Panc1 (cell line): ENCODE data around the gene LYRM9. TPM values are rescaled to one million over a fixed set of nuclear protein-coding genes. Genes with fewer than 3 reads are reported as not detected.

Experiments used
- ATAC-seq: fragments of 200-7000 bp; cut with Tn5 transposase; 2 replicates; pipeline ENCODE4 v1.9.1; 2020; ENCODE audit warnings: mild to moderate bottlenecking, moderate library complexity
- BruUV-seq: library from RNA; stranded (reverse); fragments of 400-500 nt; replicated peaks from 2 replicates; lab custom pipeline; 2021; lab: Mats Ljungman, UMichigan
- CTCF ChIA-PET: fragments of 300-600 bp; sonication (Branson Sonifier 250); formaldehyde crosslinking; loops from one replicate; lab custom pipeline; 2022; ENCODE audit warnings: antibody characterized with exemption; lab: Charles Lee
- POLR2A ChIA-PET: fragments of 300-600 bp; sonication (Branson Sonifier 250); formaldehyde crosslinking; loops from one replicate; lab custom pipeline; 2022; ENCODE audit warnings: antibody characterized with exemption; lab: Charles Lee
- DNase-seq: peaks from one replicate; pipeline ENCODE4 v3.0.0-alpha.2; 2010; ENCODE audit warnings: low read depth, low spot score
- H3K27ac ChIP-seq: 2 replicates; pipeline ENCODE4 v1.5.1; 2011; ENCODE audit warnings: mild to moderate bottlenecking, low read length, inconsistent platforms
- H3K27me3 ChIP-seq: fragments of 200-500 bp; sonication (Bioruptor generic); 2 replicates; pipeline ENCODE4 v1.6.0; 2014; ENCODE audit warnings: low read length, inconsistent platforms; ENCODE audit not compliant: control insufficient read depth, insufficient read depth
- H3K36me3 ChIP-seq: fragments of 200-500 bp; sonication (Bioruptor generic); 2 replicates; pipeline ENCODE4 v1.5.1; 2014; ENCODE audit warnings: inconsistent platforms, mild to moderate bottlenecking, low read length, moderate library complexity; ENCODE audit not compliant: control insufficient read depth, insufficient read depth
- H3K4me1 ChIP-seq: 2 replicates; pipeline ENCODE4 v1.5.1; 2011; ENCODE audit warnings: inconsistent platforms, mild to moderate bottlenecking, low read length, moderate library complexity; ENCODE audit not compliant: control insufficient read depth, insufficient read depth
- H3K4me3 ChIP-seq, 2 experiments: 2 replicates each; pipeline ENCODE4 v1.5.1; 2011 to 2012; ENCODE audit warnings: low read depth in 2 of 2, low read length in 2 of 2, mild to moderate bottlenecking in 2 of 2, inconsistent platforms in 1 of 2, moderate library complexity in 1 of 2
- H3K9me3 ChIP-seq: fragments of 200-500 bp; sonication (Bioruptor generic); 2 replicates; pipeline ENCODE4 v1.5.1; 2014; ENCODE audit warnings: low read depth, mild to moderate bottlenecking, inconsistent platforms, low read length, moderate library complexity; ENCODE audit not compliant: control insufficient read depth, insufficient read depth
- CTCF ChIP-seq: fragments of 450-650 bp; IDR thresholded peaks from 2 replicates; pipeline ENCODE4 v1.5.1; 2017; ENCODE audit warnings: mild to moderate bottlenecking
- POLR2AphosphoS5 ChIP-seq: IDR thresholded peaks from 2 replicates; pipeline ENCODE4 v1.6.1; 2012; ENCODE audit warnings: mild to moderate bottlenecking, low read depth, low read length, moderate library complexity
- REST ChIP-seq, 2 experiments: IDR thresholded peaks; 2 replicates each; pipeline ENCODE4 v1.6.1; 2011 to 2012; ENCODE audit warnings: low read depth in 2 of 2, control low read depth in 1 of 2, low read length in 1 of 2, mild to moderate bottlenecking in 1 of 2, moderate library complexity in 1 of 2; ENCODE audit not compliant: insufficient read depth in 1 of 2
- SIN3A ChIP-seq: IDR thresholded peaks from 2 replicates; pipeline ENCODE4 v1.6.1; 2012; ENCODE audit warnings: low read depth, mild to moderate bottlenecking, low read length, moderate library complexity, borderline replicate concordance; ENCODE audit not compliant: insufficient read depth
- TCF7L2 ChIP-seq: IDR thresholded peaks from 2 replicates; pipeline ENCODE4 v1.6.1; 2011; ENCODE audit warnings: mild to moderate bottlenecking, low read depth, low read length, inconsistent platforms
- in situ Hi-C: cut with HindIII; loops from 2 replicates; pipeline ENCODE4 v1.10.0; 2016; ENCODE audit warnings: low sequenced_read_pairs, low pct_unique_long_range_greater_than_20kb
- intact Hi-C: fragments of 100-400 bp; cut with micrococcal nuclease; formaldehyde crosslinking; loops from one replicate; pipeline ENCODE4 v1.10.0; 2022; ENCODE audit not compliant: unreplicated experiment
- total RNA-seq: library from RNA; stranded (reverse); gene quantifications from one replicate; pipeline ENCODE4 v1.2.1, GENCODE V29; 2021; ENCODE audit not compliant: unreplicated experiment

The LYRM9 gene
- total RNA-seq, 1 experiment from 2014 or later, result 1.6 TPM

GRCh38 chr17:27904534-27905446, 11.6 kb upstream of the LYRM9 start:
- POLR2A ChIA-PET, result no interaction called here
- DNase-seq (no peak), ATAC-seq (no peak)
- no peak overlapping the region for H3K4me3 ChIP-seq
- intact Hi-C loops, result no loop called here
- no peak overlapping the region for H3K27ac ChIP-seq
- no peaks in the 10 kb centered on the region for H3K4me1 ChIP-seq
- no peak for TF ChIP-seq SIN3A
- no peak for TF ChIP-seq POLR2AphosphoS5
- no peak for TF ChIP-seq CTCF
- TF ChIP-seq REST (IDR thresholded peaks at IDR 0.05; ENCODE audit: insufficient read depth in 1 of 2, low read depth in 2 of 2, low read length in 1 of 2), result no peak
- TF ChIP-seq TCF7L2, result no peak
- 0 out of 2 replicates have a peak, but pooled peaks cover 2% of the 10 kb centered on the region for H3K27me3 ChIP-seq
- BruUV-seq, result no TSS peak
- no peaks in the 10 kb centered on the region for H3K9me3 ChIP-seq
- no peaks in the 10 kb centered on the region for H3K36me3 ChIP-seq
- in situ Hi-C loops, result no loop called here
- CTCF ChIA-PET, result no interaction called here

GRCh38 chr17:27904114-27904513, 10.9 kb upstream of the LYRM9 start:
- CTCF ChIA-PET, result interaction anchor here (0.6 kb wide), 1 partner anchor 499 kb away, joined by 3 read pairs; no protein-coding TSS in a partner anchor
- no TSS peak for BruUV-seq
- Histone ChIP-seq H3K27me3 (0 out of 2 replicates have a peak, but pooled peaks cover 2% of the 10 kb centered on the region), H3K27ac (no peak overlapping the region), H3K4me3 (no peak overlapping the region), H3K36me3 (no peaks in the 10 kb centered on the region), H3K9me3 (no peaks in the 10 kb centered on the region), H3K4me1 (no peaks in the 10 kb centered on the region)
- POLR2A ChIA-PET, result no interaction called here
- TF ChIP-seq CTCF (no peak), POLR2AphosphoS5 (no peak), SIN3A (no peak), REST (IDR thresholded peaks at IDR 0.05; ENCODE audit: insufficient read depth in 1 of 2, low read depth in 2 of 2, low read length in 1 of 2) (no peak), TCF7L2 (no peak)
- DNase-seq (no peak), ATAC-seq (no peak)
- intact Hi-C loops, result no loop called here
- in situ Hi-C loops, result no loop called here
